Fibroblast of villous mesenchyme (primary cell): Measurements from ENCODE around the gene HLA-DQB2. TPM values are rescaled to one million over a fixed set of nuclear protein-coding genes. Genes with fewer than 3 reads are reported as not detected.

Experiments used
- DNase-seq: peaks from one replicate; pipeline ENCODE4 v3.0.0-alpha.2; 2010; ENCODE audit warnings: low read depth
- H3K4me3 ChIP-seq: 2 replicates; pipeline ENCODE4 v1.5.1; 2011; ENCODE audit warnings: low read depth, mild to moderate bottlenecking, low read length
- small RNA-seq: library from RNA; depleted of rRNA; stranded (forward); fragments of <200 nt; gene quantifications from one replicate; pipeline ENCODE3, GENCODE V24; 2012
- total RNA-seq: library from RNA; depleted of rRNA; stranded (reverse); fragments of >200 nt; gene quantifications from 2 replicates; pipeline ENCODE4 v1.2.3, GENCODE V29; 2012
- TF ChIP-seq, protein P1 (sequence below): IDR thresholded peaks from 2 replicates; pipeline ENCODE4 v1.5.1; 2012; ENCODE audit warnings: low read depth, mild to moderate bottlenecking, low read length; ENCODE audit not compliant: insufficient read depth

Gene HLA-DQB2
- total RNA-seq, 1 donor, result not detected

GRCh38 chr6:32716396-32716795 lies 46.9 kb downstream of the HLA-DQB2 start:
- TF ChIP-seq, protein P1, sequence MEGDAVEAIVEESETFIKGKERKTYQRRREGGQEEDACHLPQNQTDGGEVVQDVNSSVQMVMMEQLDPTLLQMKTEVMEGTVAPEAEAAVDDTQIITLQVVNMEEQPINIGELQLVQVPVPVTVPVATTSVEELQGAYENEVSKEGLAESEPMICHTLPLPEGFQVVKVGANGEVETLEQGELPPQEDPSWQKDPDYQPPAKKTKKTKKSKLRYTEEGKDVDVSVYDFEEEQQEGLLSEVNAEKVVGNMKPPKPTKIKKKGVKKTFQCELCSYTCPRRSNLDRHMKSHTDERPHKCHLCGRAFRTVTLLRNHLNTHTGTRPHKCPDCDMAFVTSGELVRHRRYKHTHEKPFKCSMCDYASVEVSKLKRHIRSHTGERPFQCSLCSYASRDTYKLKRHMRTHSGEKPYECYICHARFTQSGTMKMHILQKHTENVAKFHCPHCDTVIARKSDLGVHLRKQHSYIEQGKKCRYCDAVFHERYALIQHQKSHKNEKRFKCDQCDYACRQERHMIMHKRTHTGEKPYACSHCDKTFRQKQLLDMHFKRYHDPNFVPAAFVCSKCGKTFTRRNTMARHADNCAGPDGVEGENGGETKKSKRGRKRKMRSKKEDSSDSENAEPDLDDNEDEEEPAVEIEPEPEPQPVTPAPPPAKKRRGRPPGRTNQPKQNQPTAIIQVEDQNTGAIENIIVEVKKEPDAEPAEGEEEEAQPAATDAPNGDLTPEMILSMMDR, result no peak
- no peak for DNase-seq

GRCh38 chr6:32713241-32713640 lies 50.1 kb downstream of the HLA-DQB2 start:
- no peak overlapping the region for H3K4me3 ChIP-seq
- DNase-seq, result no peak
- TF ChIP-seq, protein P1, result no peak

More at GRCh38 chr6:32716396-32716795, 46.9 kb downstream of the HLA-DQB2 start:
- H3K4me3 ChIP-seq, result no peak overlapping the region

DNA sequence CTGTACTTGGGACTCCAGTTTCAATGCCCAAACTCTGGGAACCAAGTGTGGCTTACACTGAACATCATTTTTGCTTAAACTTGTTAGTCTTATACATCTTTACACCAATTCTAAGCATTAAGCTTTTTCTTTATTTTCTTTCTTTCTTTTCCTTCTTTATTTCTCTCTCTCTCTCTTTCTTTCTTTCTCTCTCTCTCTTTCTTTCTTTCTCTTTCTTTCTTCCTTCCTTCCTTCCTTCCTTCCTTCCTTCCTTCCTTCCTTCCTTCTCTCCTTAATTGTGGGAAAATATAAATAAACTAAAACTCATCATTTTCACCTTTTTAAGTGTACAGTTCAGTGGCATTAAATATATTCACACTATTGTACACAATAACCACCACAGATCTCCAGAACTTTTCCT lies 53.7 kb downstream of the HLA-DQB2 start:
- TF ChIP-seq, protein P1, result no peak
- H3K4me3 ChIP-seq, result no peak overlapping the region
- DNase-seq, result no peak

Small RNA genes within 50 kb of the gene (small RNA-seq; reads per million reads assigned to genes)
- not detected for gene MIR3135B

Other genes with a start within 250 kb of the HLA-DQB2 start
- not detected in 2 replicates for gene HLA-DRB5, start 233.2 kb downstream of the HLA-DQB2 start, total RNA-seq
- gene HLA-DRB1, start 173.7 kb downstream of the HLA-DQB2 start, total RNA-seq, result not detected in 2 replicates
- not detected in 2 replicates for gene HLA-DQA1, start 126.1 kb downstream of the HLA-DQB2 start, total RNA-seq
- not detected in 2 replicates for gene HLA-DQB1, start 96.9 kb downstream of the HLA-DQB2 start, total RNA-seq
- not detected in 2 replicates for gene HLA-DQA2, start 22.1 kb downstream of the HLA-DQB2 start, total RNA-seq
- gene HLA-DOB, start 53.5 kb upstream of the HLA-DQB2 start, total RNA-seq, result 0.32 and 0.43 TPM in 2 replicates
- gene TAP2, start 75.2 kb upstream of the HLA-DQB2 start, total RNA-seq, result 20.6 and 33.7 TPM in 2 replicates
- 72.5 and 78.2 TPM in 2 replicates for gene PSMB8, start 80.5 kb upstream of the HLA-DQB2 start, total RNA-seq
- gene TAP1, start 90.2 kb upstream of the HLA-DQB2 start, total RNA-seq, result 70.5 and 122 TPM in 2 replicates
- gene PSMB9, start 90.7 kb upstream of the HLA-DQB2 start, total RNA-seq, result 34.8 and 59.6 TPM in 2 replicates
- 1.7 TPM in 1 of 2 replicates, not detected in the other for gene HLA-DMB, start 177.5 kb upstream of the HLA-DQB2 start, total RNA-seq
- gene HLA-DMA, start 189.6 kb upstream of the HLA-DQB2 start, total RNA-seq, result 1.9 and 3.5 TPM in 2 replicates
- gene BRD2, start 205.1 kb upstream of the HLA-DQB2 start, total RNA-seq, result 126 and 146 TPM in 2 replicates
- not detected in 2 replicates for gene HLA-DOA, start 246.1 kb upstream of the HLA-DQB2 start, total RNA-seq